Posterior cingulate gyrus (tissue), 11 donors: ENCODE results near the gene RFX4.

Experiments
- DNase-seq, 10 donors: peaks; one replicate each; pipeline versions ENCODE4 v3.0.0 to v3.0.0-alpha.2; 2020 to 2021; ENCODE audit warnings: mixed read lengths in 3 of 10
- intact Hi-C: fragments of 100-400 bp; cut with DNase I; formaldehyde crosslinking; loops from one replicate; pipeline ENCODE4 v1.15.1; 2023

Gene RFX4

DNA sequence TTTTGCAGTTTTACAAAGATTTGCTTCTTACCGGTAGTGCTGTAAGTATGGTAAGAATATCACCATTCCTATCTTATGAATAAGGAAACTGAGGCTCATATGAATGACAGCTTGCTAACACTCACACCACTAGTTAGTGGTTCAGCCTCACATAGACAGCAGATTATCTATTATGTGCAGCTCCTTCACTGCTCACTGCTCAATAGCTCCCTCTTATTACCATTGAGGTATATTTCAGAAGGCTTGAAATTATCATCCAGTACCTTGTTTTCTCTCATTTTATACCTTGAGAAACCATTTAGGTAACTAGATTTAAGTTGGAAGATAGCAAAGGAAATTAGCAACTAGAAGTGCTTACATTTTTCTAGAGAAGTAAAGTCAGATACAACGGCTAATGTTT lies 207.2 kb downstream of the RFX4 start:
- no peak for DNase-seq
- intact Hi-C loops: no loop called here

- intact Hi-C loops: no loop called here
- DNase-seq: no peak
Measured at GRCh38 chr12:106791531-106791930, 208.7 kb downstream of the RFX4 start.

DNA sequence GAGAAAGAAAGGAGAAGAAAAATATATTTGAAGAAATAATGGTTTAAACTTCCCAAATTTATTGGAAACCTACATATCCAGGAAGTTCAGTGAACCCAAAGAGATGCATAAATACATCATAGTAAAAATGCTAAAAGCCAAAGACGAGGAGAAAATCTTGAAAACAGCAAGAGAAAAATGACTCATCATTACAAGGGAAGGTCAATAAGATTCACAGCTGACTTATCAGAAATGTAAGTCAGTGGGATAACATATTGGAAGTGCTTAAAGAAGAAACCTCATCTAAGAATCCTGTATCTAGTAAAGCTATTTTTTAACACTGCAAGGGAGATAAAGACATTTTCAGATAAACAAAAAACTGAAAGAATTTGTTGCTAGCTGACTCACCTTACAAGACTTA lies 211.6 kb downstream of the RFX4 start:
- intact Hi-C loops: no loop called here
- DNase-seq: no peak

- intact Hi-C loops: no loop called here
- DNase-seq: no peak
Measured at GRCh38 chr12:106801167-106801708, 218.4 kb downstream of the RFX4 start.

DNA sequence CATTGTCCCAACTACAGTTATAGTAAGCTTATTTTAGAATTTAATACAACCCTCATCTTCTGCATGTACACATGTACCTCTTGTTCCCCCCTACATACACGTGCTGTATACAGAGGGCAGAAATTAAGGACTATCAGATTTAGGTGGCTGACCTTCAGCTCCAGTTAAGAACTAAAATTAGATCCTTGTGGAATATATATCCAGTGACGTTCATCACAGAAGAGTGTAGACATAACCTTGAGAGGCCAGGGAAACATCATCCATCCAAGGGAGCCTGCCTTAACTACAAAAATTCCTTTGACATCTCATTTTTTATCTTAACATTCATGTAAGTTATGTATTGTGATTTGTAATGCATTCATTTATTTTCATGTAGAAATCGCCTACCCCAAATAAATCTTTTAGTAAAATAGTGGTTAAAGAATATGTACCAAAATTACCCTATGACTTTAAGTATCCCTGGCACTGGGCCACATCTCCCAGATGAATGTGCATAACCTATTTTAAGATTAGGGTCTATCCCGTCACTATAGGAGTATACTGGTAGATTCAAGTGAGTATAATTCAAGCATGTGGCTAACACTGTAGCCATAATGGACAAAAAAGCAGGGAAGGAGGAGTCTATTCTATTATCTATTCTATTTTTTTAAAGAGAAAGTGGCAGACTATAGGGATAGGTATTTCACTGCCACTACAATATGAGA lies 219.2 kb downstream of the RFX4 start:
- no peak for DNase-seq
- intact Hi-C loops: no loop called here

GRCh38 chr12:106804668-106805067 lies 221.9 kb downstream of the RFX4 start:
- DNase-seq: no peak
- intact Hi-C loops: no loop called here
